CD4-positive, CD25-positive, alpha-beta regulatory T cell (primary cell): ENCODE data around the gene FMNL2. TPM values are rescaled to one million over a fixed set of nuclear protein-coding genes. Genes with fewer than 3 reads are reported as not detected.

ENCODE experiments used
- ATAC-seq, 2 donors: fragments of 150-1000 bp; cut with Tn5 transposase; one replicate each; pipeline ENCODE4 v1.10.0; 2021; ENCODE audit warnings: low read depth in 2 of 2, moderate number of reproducible peaks in 2 of 2, moderate library complexity in 1 of 2
- DNase-seq, 3 donors: peaks; one replicate each; pipeline versions ENCODE4 v3.0.0 to v3.0.0-alpha.2; 2012 to 2022; ENCODE audit warnings: mixed read lengths in 1 of 3
- H3K27ac ChIP-seq: one replicate; pipeline ENCODE4 v1.7.0; 2013; ENCODE audit warnings: mild to moderate bottlenecking, low read length; ENCODE audit not compliant: insufficient read depth, poor library complexity, severe bottlenecking
- H3K27me3 ChIP-seq: one replicate; pipeline ENCODE4 v1.7.0; 2013; ENCODE audit warnings: low read length; ENCODE audit not compliant: control insufficient read depth, insufficient read depth
- H3K36me3 ChIP-seq: one replicate; pipeline ENCODE4 v1.7.0; 2013; ENCODE audit warnings: mild to moderate bottlenecking, low read length, moderate library complexity; ENCODE audit not compliant: control insufficient read depth, insufficient read depth
- H3K4me1 ChIP-seq: 2 replicates; pipeline ENCODE4 v1.7.0; 2013; ENCODE audit warnings: mild to moderate bottlenecking, low read length; ENCODE audit not compliant: insufficient read depth, control insufficient read depth, poor library complexity, severe bottlenecking
- H3K4me3 ChIP-seq: one replicate; pipeline ENCODE4 v1.7.0; 2013; ENCODE audit warnings: low read depth, mild to moderate bottlenecking, low read length, moderate library complexity
- H3K9me3 ChIP-seq, 2 experiments: 1 replicate in 1 of 2; 2 replicates in 1 of 2; pipeline ENCODE4 v1.7.0; 2013; ENCODE audit warnings: low read length in 2 of 2, mild to moderate bottlenecking in 1 of 2, moderate library complexity in 1 of 2; ENCODE audit not compliant: control insufficient read depth in 2 of 2
- H3K27ac Mint-ChIP-seq, 3 donors: one replicate each; pipeline ENCODE4 v1.8.0; 2020 to 2022; ENCODE audit warnings: mild to moderate bottlenecking in 3 of 3, mixed read lengths in 3 of 3, moderate library complexity in 2 of 3
- H3K27me3 Mint-ChIP-seq: one replicate; pipeline ENCODE4 v1.8.0; 2022; ENCODE audit warnings: mild to moderate bottlenecking, mixed read lengths
- H3K36me3 Mint-ChIP-seq: one replicate; pipeline ENCODE4 v1.8.0; 2020; ENCODE audit warnings: mixed read lengths
- H3K4me1 Mint-ChIP-seq, 4 donors: one replicate each; pipeline ENCODE4 v1.8.0; 2020 to 2022; ENCODE audit warnings: mixed read lengths in 4 of 4, mild to moderate bottlenecking in 1 of 4
- H3K4me3 Mint-ChIP-seq, 4 donors: one replicate each; pipeline ENCODE4 v1.8.0; 2020 to 2022; ENCODE audit warnings: mild to moderate bottlenecking in 4 of 4, mixed read lengths in 4 of 4, moderate library complexity in 3 of 4
- H3K9me3 Mint-ChIP-seq, 7 donors: one replicate each; pipeline ENCODE4 v1.8.0; 2020 to 2022; ENCODE audit warnings: mixed read lengths in 7 of 7, mild to moderate bottlenecking in 3 of 7, moderate library complexity in 2 of 7
- polyA plus RNA-seq, 4 donors: library from polyadenylated mRNA; unstranded; fragments of 300-500 nt; fragmentation: Illumina TruSeq; gene quantifications; one replicate each; pipeline ENCODE4 v1.2.3, GENCODE V29; 2021
- total RNA-seq: library from RNA; stranded (reverse); gene quantifications from one replicate; pipeline ENCODE4 v1.2.3, GENCODE V29; 2022

The FMNL2 gene
- total and polyA plus RNA-seq, 5 donors from 2014 or later = 0.07 to 0.30 (median 0.14) TPM; not detected in 1

- H3K27ac Mint-ChIP-seq = no peak overlapping the region
Measured at GRCh38 chr2:152548111-152548875, 213.3 kb downstream of the FMNL2 start.

GRCh38 chr2:152548996-152549395 is 214.0 kb downstream of the FMNL2 start:
- DNase-seq (no peak), ATAC-seq (no peak)
- Mint-ChIP-seq H3K4me1 (no peaks in the 10 kb centered on the region), H3K27me3 (peaks cover 5% of the 10 kb centered on the region), H3K4me3 (no peak overlapping the region), H3K27ac (no peak overlapping the region), H3K9me3 (peaks cover 0 to under 1% (median 0%) of the 10 kb centered on the region in 7 donors), H3K36me3 (no peaks in the 10 kb centered on the region)
- H3K27ac ChIP-seq = no peak overlapping the region
- no peaks in the 10 kb centered on the region for H3K4me1 ChIP-seq
- H3K9me3 ChIP-seq = no peaks in the 10 kb centered on the region
- H3K36me3 ChIP-seq = no peaks in the 10 kb centered on the region
- H3K27me3 ChIP-seq = peaks cover 2% of the 10 kb centered on the region
- no peak overlapping the region for H3K4me3 ChIP-seq

More at GRCh38 chr2:152548111-152548875, 213.3 kb downstream of the FMNL2 start:
- H3K36me3 ChIP-seq = no peaks in the 10 kb centered on the region
- no peak overlapping the region for H3K4me3 Mint-ChIP-seq
- H3K27me3 ChIP-seq = peaks cover 2% of the 10 kb centered on the region
- H3K4me1 Mint-ChIP-seq = no peaks in the 10 kb centered on the region
- H3K9me3 ChIP-seq = no peaks in the 10 kb centered on the region
- no peak overlapping the region for H3K4me3 ChIP-seq
- DNase-seq (no peak), ATAC-seq (no peak)
- H3K9me3 Mint-ChIP-seq = peaks cover 0 to 1% (median 0%) of the 10 kb centered on the region in 7 donors
- H3K4me1 ChIP-seq = no peaks in the 10 kb centered on the region
- H3K27ac ChIP-seq = no peak overlapping the region
- H3K36me3 Mint-ChIP-seq = no peaks in the 10 kb centered on the region
- H3K27me3 Mint-ChIP-seq = peaks cover 5% of the 10 kb centered on the region

DNA sequence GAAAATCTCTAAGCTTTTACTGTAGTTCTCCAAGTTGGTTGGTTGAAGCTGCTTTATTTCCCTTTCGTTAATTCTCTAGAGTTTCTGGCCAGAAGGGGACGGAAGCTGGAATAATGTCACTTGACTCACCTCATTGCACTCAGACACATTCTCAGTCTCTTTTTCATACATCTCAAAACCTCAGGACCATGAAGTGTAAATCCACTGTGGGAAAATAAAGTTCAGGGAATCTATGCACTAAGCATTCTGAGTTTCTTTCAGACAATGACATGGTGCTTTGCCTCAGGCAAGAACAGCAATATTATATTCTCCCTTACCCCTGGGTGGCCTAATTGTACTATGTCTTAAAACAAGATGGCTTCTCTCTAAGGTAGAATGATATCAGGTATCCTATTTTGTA is 214.4 kb downstream of the FMNL2 start:
- Histone ChIP-seq H3K9me3 (no peaks in the 10 kb centered on the region), H3K36me3 (no peaks in the 10 kb centered on the region), H3K4me1 (no peaks in the 10 kb centered on the region), H3K27ac (no peak overlapping the region), H3K27me3 (peaks cover 2% of the 10 kb centered on the region), H3K4me3 (no peak overlapping the region)
- no peak overlapping the region for H3K4me3 Mint-ChIP-seq
- no peaks in the 10 kb centered on the region for H3K4me1 Mint-ChIP-seq
- H3K27me3 Mint-ChIP-seq = peaks cover 5% of the 10 kb centered on the region
- DNase-seq (no peak), ATAC-seq (no peak)
- H3K9me3 Mint-ChIP-seq = no peaks in the 10 kb centered on the region
- H3K36me3 Mint-ChIP-seq = no peaks in the 10 kb centered on the region
- no peak overlapping the region for H3K27ac Mint-ChIP-seq

DNA sequence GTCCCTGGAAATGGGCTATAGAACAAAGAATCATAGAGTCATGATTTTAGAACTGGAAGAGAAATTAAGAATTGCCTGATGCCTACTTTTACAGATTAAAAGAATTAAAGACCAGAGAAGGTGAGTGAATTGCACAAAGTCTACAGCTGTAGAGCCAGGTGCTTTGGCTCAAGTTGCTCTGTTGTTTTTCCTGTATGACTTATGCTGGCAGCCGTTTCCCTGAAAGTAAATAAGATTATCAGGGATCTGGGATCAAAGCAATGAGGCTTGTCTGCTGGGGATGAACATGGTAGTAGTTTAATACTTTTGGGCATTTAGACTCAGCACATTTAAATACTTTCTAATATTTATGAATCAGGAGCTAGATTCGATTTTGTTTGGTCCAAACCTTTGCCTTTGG is 215.4 kb downstream of the FMNL2 start:
- no peaks in the 10 kb centered on the region for H3K4me1 ChIP-seq

GRCh38 chr2:152552888-152553287 is 217.9 kb downstream of the FMNL2 start:
- Histone ChIP-seq H3K4me1 (no peaks in the 10 kb centered on the region), H3K9me3 (no peaks in the 10 kb centered on the region), H3K36me3 (no peaks in the 10 kb centered on the region), H3K27me3 (peaks cover 2% of the 10 kb centered on the region), H3K4me3 (no peak overlapping the region), H3K27ac (no peak overlapping the region)
- Mint-ChIP-seq H3K4me1 (no peaks in the 10 kb centered on the region), H3K27me3 (peaks cover 5% of the 10 kb centered on the region), H3K36me3 (no peaks in the 10 kb centered on the region), H3K4me3 (no peak overlapping the region), H3K9me3 (no peaks in the 10 kb centered on the region), H3K27ac (no peak overlapping the region)
- no peak for DNase-seq
- ATAC-seq = no peak

More for the DNA sequence above, 215.4 kb downstream of the FMNL2 start:
- H3K4me3 ChIP-seq = no peak overlapping the region
- H3K36me3 ChIP-seq = no peaks in the 10 kb centered on the region
- no peaks in the 10 kb centered on the region for H3K9me3 ChIP-seq
- H3K4me1 Mint-ChIP-seq = no peaks in the 10 kb centered on the region
- H3K27me3 Mint-ChIP-seq = peaks cover 5% of the 10 kb centered on the region
- H3K4me3 Mint-ChIP-seq = no peak overlapping the region
- peaks cover 2% of the 10 kb centered on the region for H3K27me3 ChIP-seq
- H3K27ac ChIP-seq = no peak overlapping the region
- no peaks in the 10 kb centered on the region for H3K9me3 Mint-ChIP-seq
- DNase-seq = no peak
- no peak overlapping the region for H3K27ac Mint-ChIP-seq
- no peaks in the 10 kb centered on the region for H3K36me3 Mint-ChIP-seq
- no peak for ATAC-seq

DNA sequence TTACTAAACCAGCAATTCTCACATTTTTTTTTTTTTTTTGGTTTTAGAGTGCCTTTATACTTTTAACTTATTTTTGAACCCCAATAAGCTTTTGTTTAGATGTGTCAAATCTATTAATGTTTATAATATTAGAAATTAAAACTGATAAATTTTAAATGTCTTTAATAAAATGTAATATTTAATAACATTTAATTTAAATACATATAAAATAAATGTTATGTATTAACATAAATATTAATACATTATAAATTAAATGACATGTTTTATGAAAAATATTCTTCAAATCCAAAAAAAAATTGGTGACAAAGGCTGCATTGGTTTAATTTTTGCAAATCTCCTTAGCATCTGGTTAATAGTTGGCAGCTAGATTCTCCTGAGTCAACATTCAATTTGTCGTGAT is 218.5 kb downstream of the FMNL2 start:
- H3K4me3 Mint-ChIP-seq = no peak overlapping the region
- DNase-seq (no peak), ATAC-seq (no peak)
- H3K9me3 Mint-ChIP-seq = no peaks in the 10 kb centered on the region
- H3K27ac Mint-ChIP-seq = no peak overlapping the region
- Histone ChIP-seq H3K9me3 (no peaks in the 10 kb centered on the region), H3K36me3 (no peaks in the 10 kb centered on the region), H3K27me3 (peaks cover 2% of the 10 kb centered on the region), H3K4me3 (no peak overlapping the region), H3K4me1 (no peaks in the 10 kb centered on the region), H3K27ac (no peak overlapping the region)
- no peaks in the 10 kb centered on the region for H3K4me1 Mint-ChIP-seq
- no peaks in the 10 kb centered on the region for H3K36me3 Mint-ChIP-seq
- H3K27me3 Mint-ChIP-seq = peaks cover 5% of the 10 kb centered on the region

- Histone ChIP-seq H3K27ac (no peak overlapping the region), H3K4me3 (no peak overlapping the region), H3K27me3 (peaks cover 2% of the 10 kb centered on the region), H3K9me3 (no peaks in the 10 kb centered on the region), H3K36me3 (no peaks in the 10 kb centered on the region), H3K4me1 (no peaks in the 10 kb centered on the region)
- H3K36me3 Mint-ChIP-seq = no peaks in the 10 kb centered on the region
- H3K27ac Mint-ChIP-seq = no peak overlapping the region
- H3K9me3 Mint-ChIP-seq = no peaks in the 10 kb centered on the region
- H3K27me3 Mint-ChIP-seq = peaks cover 5% of the 10 kb centered on the region
- ATAC-seq (no peak), DNase-seq (no peak)
- H3K4me3 Mint-ChIP-seq = no peak overlapping the region
- no peaks in the 10 kb centered on the region for H3K4me1 Mint-ChIP-seq
Measured at GRCh38 chr2:152555048-152555447, 220.1 kb downstream of the FMNL2 start.

- DNase-seq (no peak), ATAC-seq (no peak)
- Histone ChIP-seq H3K27me3 (peaks cover 2% of the 10 kb centered on the region), H3K9me3 (no peaks in the 10 kb centered on the region), H3K4me1 (no peaks in the 10 kb centered on the region), H3K36me3 (no peaks in the 10 kb centered on the region), H3K27ac (no peak overlapping the region), H3K4me3 (no peak overlapping the region)
- no peaks in the 10 kb centered on the region for H3K36me3 Mint-ChIP-seq
- H3K27ac Mint-ChIP-seq = no peak overlapping the region
- H3K4me1 Mint-ChIP-seq = no peaks in the 10 kb centered on the region
- H3K4me3 Mint-ChIP-seq = no peak overlapping the region
- peaks cover 15% of the 10 kb centered on the region for H3K27me3 Mint-ChIP-seq
- no peaks in the 10 kb centered on the region for H3K9me3 Mint-ChIP-seq
Measured at GRCh38 chr2:152556506-152556905, 221.5 kb downstream of the FMNL2 start.
